Spleen (tissue), 7 donors: ENCODE results near the gene TAGLN2.

Experiments
- CTCF ChIP-seq, 11 experiments: fragments of 200-600 bp in 7 of 11; fragments of 450-650 bp in 4 of 11; sonication (generic) in 4 of 11; IDR thresholded peaks in 8 of 11; conservative IDR thresholded peaks in 3 of 11; 1 replicate in 7 of 11; 2 replicates in 4 of 11; pipeline versions ENCODE4 v1.4.0 to v1.8.0; 2016 to 2021; ENCODE audit warnings: antibody characterized with exemption in 11 of 11, inconsistent platforms in 4 of 11, mild to moderate bottlenecking in 1 of 11
- POLR2A ChIP-seq, 3 donors: fragments of 450-650 bp; IDR thresholded peaks; one replicate each; pipeline ENCODE4 v1.5.1; 2017; ENCODE audit warnings: antibody characterized with exemption in 3 of 3, mild to moderate bottlenecking in 1 of 3
- donor health status: DM: no; HTN: no; CAD: no; lungs with moderate emphysema.
- donor health status: DM: no; HTN: no; CAD: no.
- donor health status: DM: no; HTN: no; CAD: no.

- no peak for TF ChIP-seq CTCF (IDR thresholded peaks at IDR 0.05 in 8 of 11, conservative IDR thresholded peaks at IDR 0.05 in 3 of 11)
- TF ChIP-seq POLR2A (IDR thresholded peaks at IDR 0.05): no peak
Measured at GRCh38 chr1:159930634-159931033, 5.3 kb upstream of the TAGLN2 start.
